HepG2 (cell line): ENCODE data around the gene C1QL4. TPM values are rescaled to one million over a fixed set of nuclear protein-coding genes. Genes with fewer than 3 reads are reported as not detected.

Experiments used
- AHDC1 ChIP-seq: sonication (generic); formaldehyde crosslinking; IDR thresholded peaks from 2 replicates; pipeline ENCODE4 v1.5.1; 2020; ENCODE audit warnings: mild to moderate bottlenecking, missing genetic modification reagents, borderline replicate concordance
- CENPT ChIP-seq: sonication (generic); formaldehyde crosslinking; IDR thresholded peaks from 2 replicates; pipeline ENCODE4 v1.8.0; 2022; ENCODE audit warnings: low read depth, mild to moderate bottlenecking, moderate library complexity, missing genetic modification reagents
- CERS6 ChIP-seq: sonication (generic); formaldehyde crosslinking; IDR thresholded peaks from 2 replicates; pipeline ENCODE4 v1.5.0; 2020; ENCODE audit warnings: missing genetic modification reagents
- DMTF1 ChIP-seq: sonication (generic); formaldehyde crosslinking; IDR thresholded peaks from 2 replicates; pipeline ENCODE4 v1.4.0; 2020; ENCODE audit warnings: mild to moderate bottlenecking, missing genetic modification reagents
- EEA1 ChIP-seq: sonication (generic); formaldehyde crosslinking; IDR thresholded peaks from 2 replicates; pipeline ENCODE4 v1.5.1; 2020; ENCODE audit warnings: mild to moderate bottlenecking, missing genetic modification reagents, borderline replicate concordance
- ERF ChIP-seq: IDR thresholded peaks from 2 replicates; pipeline ENCODE4 v1.6.1; 2018; ENCODE audit warnings: missing biosample characterization, missing genetic modification reagents
- ETS1 ChIP-seq: sonication (generic); formaldehyde crosslinking; IDR thresholded peaks from 2 replicates; pipeline ENCODE4 v1.4.0; 2020; ENCODE audit warnings: missing genetic modification reagents
- FOXM1 ChIP-seq: sonication (generic); formaldehyde crosslinking; IDR thresholded peaks from 2 replicates; pipeline ENCODE4 v1.5.0; 2020; ENCODE audit warnings: missing genetic modification reagents
- GTF2F1 ChIP-seq: fragments of 150-350 bp; IDR thresholded peaks from 2 replicates; pipeline ENCODE4 v1.6.1; 2014; ENCODE audit warnings: low read length
- KLF6 ChIP-seq: IDR thresholded peaks from 2 replicates; pipeline ENCODE4 v1.8.0; 2016; ENCODE audit warnings: missing biosample characterization, missing genetic modification reagents
- MAFK ChIP-seq, 2 experiments: IDR thresholded peaks in 1 of 2; conservative IDR thresholded peaks in 1 of 2; 2 replicates each; pipeline ENCODE4 v1.6.1; 2011; ENCODE audit warnings: improper control_type of control experiment in 2 of 2, low read length in 2 of 2
- NBN ChIP-seq: fragments of 450-650 bp; conservative IDR thresholded peaks from 2 replicates; pipeline ENCODE4 v1.6.1; 2017
- PLSCR1 ChIP-seq: sonication (generic); formaldehyde crosslinking; IDR thresholded peaks from 2 replicates; pipeline ENCODE4 v1.5.0; 2020; ENCODE audit warnings: missing genetic modification reagents, mild to moderate bottlenecking, borderline replicate concordance
- RXRA ChIP-seq: sonication (generic); formaldehyde crosslinking; IDR thresholded peaks from 2 replicates; pipeline ENCODE4 v1.5.1; 2020; ENCODE audit warnings: missing genetic modification reagents
- SAP130 ChIP-seq: IDR thresholded peaks from 2 replicates; pipeline ENCODE4 v1.6.1; 2016; ENCODE audit warnings: low read depth
- ZFP1 ChIP-seq: IDR thresholded peaks from 2 replicates; pipeline ENCODE4 v1.6.1; 2016
- ZNF501 ChIP-seq: sonication (generic); formaldehyde crosslinking; IDR thresholded peaks from 2 replicates; pipeline ENCODE4 v1.5.1; 2020; ENCODE audit warnings: mild to moderate bottlenecking, moderate library complexity, missing genetic modification reagents
- ZNF614 ChIP-seq: IDR thresholded peaks from 2 replicates; pipeline ENCODE4 v1.6.1; 2018; ENCODE audit warnings: missing biosample characterization, missing genetic modification reagents, inconsistent platforms, borderline replicate concordance
- ZNF761 ChIP-seq: sonication (generic); formaldehyde crosslinking; conservative IDR thresholded peaks from 2 replicates; pipeline ENCODE4 v1.4.0; 2020; ENCODE audit warnings: mild to moderate bottlenecking, missing genetic modification reagents
- polyA plus RNA-seq, 8 experiments: library from polyadenylated mRNA; depleted of rRNA in 3 of 8; stranded (reverse) in 7 of 8; unstranded in 1 of 8; fragments of >200 nt; fragmentation: Illumina TruSeq in 4 of 8; extraction: Trizol in 4 of 8; gene quantifications; 2 replicates each; pipeline versions ENCODE4 v1.2.1 to v1.2.3, GENCODE V29; 2011 to 2016; ENCODE audit warnings: low read depth in 4 of 8, missing spikeins in 1 of 8, mixed read lengths in 1 of 8; ENCODE audit not compliant: insufficient read depth in 1 of 8
- total RNA-seq, 5 experiments: library from RNA; depleted of rRNA; stranded (reverse); fragments of >200 nt; fragmentation: Illumina TruSeq; extraction: Trizol; gene quantifications; 2 replicates each; pipeline ENCODE4 v1.2.3, GENCODE V29; 2016; ENCODE audit warnings: low read depth in 1 of 5

C1QL4 gene
- total and polyA plus RNA-seq, 2 of the 13 experiments (the other 11 are each of a cell fraction or from before 2014, with no cell fraction given): 0.03 TPM; not detected in 1

GRCh38 chr12:49336645-49337584 lies at the start of gene C1QL4 (continued):
- TF ChIP-seq EEA1 (CRISPR knock-in tag): no peak
- no peak for TF ChIP-seq FOXM1 (CRISPR knock-in tag)
- no peak for TF ChIP-seq ZNF501 (CRISPR knock-in tag)
- no peak for TF ChIP-seq AHDC1 (CRISPR knock-in tag)
- no peak for TF ChIP-seq ZFP1 (CRISPR knock-in tag)
- no peak for TF ChIP-seq ERF (CRISPR knock-in tag)
- no peak for TF ChIP-seq CERS6 (CRISPR knock-in tag)
- TF ChIP-seq ZNF614: no peak
- no peak for TF ChIP-seq DMTF1 (CRISPR knock-in tag)
- no peak for TF ChIP-seq KLF6 (CRISPR knock-in tag)
- no peak for TF ChIP-seq ZNF761 (CRISPR knock-in tag)
- no peak for TF ChIP-seq PLSCR1 (CRISPR knock-in tag)
- no peak for TF ChIP-seq NBN
- TF ChIP-seq SAP130 (CRISPR knock-in tag): peak; percentile 46; the same call in 1 of the 2 replicates
- TF ChIP-seq RXRA (CRISPR knock-in tag): no peak
- TF ChIP-seq CENPT (CRISPR knock-in tag): no peak
- no peak for TF ChIP-seq MAFK (conservative IDR thresholded peaks at IDR 0.05 in 1 of 2, IDR thresholded peaks at IDR 0.05 in 1 of 2; ENCODE audit: low read length in 2 of 2)
- no peak for TF ChIP-seq GTF2F1
- TF ChIP-seq ETS1 (CRISPR knock-in tag): no peak
